Hepatocyte (in vitro differentiated cells): Measurements from ENCODE around the gene STRA6. TPM values are rescaled to one million over a fixed set of nuclear protein-coding genes. Genes with fewer than 3 reads are reported as not detected.
A peak's percentile ranks its signal among the peaks of the same experiment; 100 is the strongest.

ENCODE experiments used
- DNase-seq: peaks from one replicate; pipeline ENCODE4 v3.0.0-alpha.2; 2016; ENCODE audit warnings: low spot score
- H2AFZ ChIP-seq: fragments of 200-600 bp; sonication (generic); 2 replicates; pipeline ENCODE4 v1.6.0; 2016; ENCODE audit warnings: antibody characterized with exemption, mild to moderate bottlenecking
- H3K27ac ChIP-seq: fragments of 200-600 bp; sonication (generic); 2 replicates; pipeline ENCODE4 v1.5.1; 2016; ENCODE audit warnings: mild to moderate bottlenecking
- H3K27me3 ChIP-seq: fragments of 200-600 bp; sonication (generic); 2 replicates; pipeline ENCODE4 v1.6.1; 2016
- H3K36me3 ChIP-seq: fragments of 200-600 bp; sonication (generic); replicated peaks from 2 replicates; pipeline ENCODE4 v1.5.1; 2016; ENCODE audit warnings: low read depth; ENCODE audit not compliant: insufficient read depth
- H3K4me1 ChIP-seq: fragments of 200-600 bp; sonication (generic); 2 replicates; pipeline ENCODE4 v1.5.1; 2016; ENCODE audit warnings: mild to moderate bottlenecking, moderate library complexity; ENCODE audit not compliant: insufficient read depth
- H3K4me2 ChIP-seq: fragments of 200-600 bp; sonication (generic); 2 replicates; pipeline ENCODE4 v1.6.0; 2016
- H3K4me3 ChIP-seq: fragments of 200-600 bp; sonication (generic); 2 replicates; pipeline ENCODE4 v1.5.1; 2016; ENCODE audit warnings: mild to moderate bottlenecking
- H3K79me2 ChIP-seq: fragments of 200-600 bp; sonication (generic); 2 replicates; pipeline ENCODE4 v1.6.0; 2017; ENCODE audit warnings: mild to moderate bottlenecking
- H3K9me2 ChIP-seq: fragments of 200-600 bp; sonication (generic); replicated peaks from 2 replicates; pipeline ENCODE4 v1.6.0; 2017; ENCODE audit warnings: mild to moderate bottlenecking; ENCODE audit not compliant: insufficient read depth
- H3K9me3 ChIP-seq: fragments of 200-600 bp; sonication (generic); 2 replicates; pipeline ENCODE4 v1.5.1; 2016; ENCODE audit warnings: low read depth, mild to moderate bottlenecking
- H4K20me1 ChIP-seq: fragments of 200-600 bp; sonication (generic); 2 replicates; pipeline ENCODE4 v1.6.0; 2016; ENCODE audit warnings: mild to moderate bottlenecking; ENCODE audit not compliant: insufficient read depth, poor library complexity, severe bottlenecking
- EZH2 ChIP-seq: fragments of 200-600 bp; sonication (generic); IDR thresholded peaks from 2 replicates; pipeline ENCODE4 v1.6.1; 2016; ENCODE audit warnings: antibody characterized with exemption, mild to moderate bottlenecking, borderline replicate concordance
- EZH2phosphoT487 ChIP-seq: fragments of 200-600 bp; sonication (generic); IDR thresholded peaks from one replicate; pipeline ENCODE4 v1.6.1; 2018; ENCODE audit warnings: antibody characterized with exemption, mild to moderate bottlenecking, low read depth, moderate library complexity; ENCODE audit not compliant: unreplicated experiment, severe bottlenecking
- WGBS: methylation state at CpG from one replicate; pipeline ENCODE4 v1.1.6; 2016; ENCODE audit warnings: low lambda C conversion rate; ENCODE audit errors: missing lambda C conversion rate; 5-methylcytosine and 5-hydroxymethylcytosine counted together
- polyA plus RNA-seq: library from polyadenylated mRNA; unstranded; fragments of >200 nt; fragmentation: Nextera tagmentation; extraction: Ambion mirVana; gene quantifications from 2 replicates; pipeline ENCODE4 v1.2.1, GENCODE V29; 2016
- total RNA-seq: library from RNA; depleted of rRNA; stranded (reverse); fragments of >200 nt; gene quantifications from 2 replicates; pipeline ENCODE4 v1.2.3, GENCODE V29; 2014
- TF ChIP-seq, protein P1 (sequence below): fragments of 200-600 bp; sonication (generic); IDR thresholded peaks from 2 replicates; pipeline ENCODE4 v1.5.1; 2016; ENCODE audit warnings: antibody characterized with exemption, mild to moderate bottlenecking; ENCODE audit not compliant: poor library complexity

The STRA6 gene
- total and polyA plus RNA-seq, 2 experiments from 2014 or later: 31.5 to 37.1 TPM

DNA sequence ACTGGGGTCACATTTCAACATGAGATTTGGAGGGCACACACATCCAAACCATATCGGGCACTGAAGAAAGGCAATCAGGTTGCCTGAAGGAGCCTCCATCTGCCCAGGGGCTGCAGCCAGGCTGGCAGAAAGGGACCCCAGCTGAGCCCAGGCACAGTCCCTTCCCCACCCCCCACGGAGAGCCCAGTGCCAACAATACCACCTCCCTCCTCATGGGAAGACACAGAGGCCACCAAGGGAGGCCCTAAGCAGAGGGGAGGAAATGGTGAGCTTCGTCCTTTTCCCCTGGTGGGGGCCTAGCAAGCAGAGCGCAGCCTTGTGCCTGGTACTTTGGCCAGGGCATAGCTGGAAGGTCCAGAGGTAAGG, 3.0 kb upstream of the STRA6 start:
- Histone ChIP-seq H3K9me2 (no peaks in the 10 kb centered on the region), H3K27me3 (no peaks in the 10 kb centered on the region), H3K4me2 (no peak overlapping the region), H3K36me3 (no peaks in the 10 kb centered on the region), H3K4me1 (peaks cover 58% of the 10 kb centered on the region), H3K79me2 (peaks cover 8% of the 10 kb centered on the region), H4K20me1 (no peaks in the 10 kb centered on the region), H3K9me3 (no peaks in the 10 kb centered on the region), H2AFZ (no peak overlapping the region), H3K27ac (no peak overlapping the region), H3K4me3 (no peak overlapping the region)
- TF ChIP-seq EZH2 (no peak), EZH2phosphoT487 (no peak)
- TF ChIP-seq, protein P1, sequence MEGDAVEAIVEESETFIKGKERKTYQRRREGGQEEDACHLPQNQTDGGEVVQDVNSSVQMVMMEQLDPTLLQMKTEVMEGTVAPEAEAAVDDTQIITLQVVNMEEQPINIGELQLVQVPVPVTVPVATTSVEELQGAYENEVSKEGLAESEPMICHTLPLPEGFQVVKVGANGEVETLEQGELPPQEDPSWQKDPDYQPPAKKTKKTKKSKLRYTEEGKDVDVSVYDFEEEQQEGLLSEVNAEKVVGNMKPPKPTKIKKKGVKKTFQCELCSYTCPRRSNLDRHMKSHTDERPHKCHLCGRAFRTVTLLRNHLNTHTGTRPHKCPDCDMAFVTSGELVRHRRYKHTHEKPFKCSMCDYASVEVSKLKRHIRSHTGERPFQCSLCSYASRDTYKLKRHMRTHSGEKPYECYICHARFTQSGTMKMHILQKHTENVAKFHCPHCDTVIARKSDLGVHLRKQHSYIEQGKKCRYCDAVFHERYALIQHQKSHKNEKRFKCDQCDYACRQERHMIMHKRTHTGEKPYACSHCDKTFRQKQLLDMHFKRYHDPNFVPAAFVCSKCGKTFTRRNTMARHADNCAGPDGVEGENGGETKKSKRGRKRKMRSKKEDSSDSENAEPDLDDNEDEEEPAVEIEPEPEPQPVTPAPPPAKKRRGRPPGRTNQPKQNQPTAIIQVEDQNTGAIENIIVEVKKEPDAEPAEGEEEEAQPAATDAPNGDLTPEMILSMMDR: no peak
- whole genome bisulfite sequencing: 96% methylated on average over 4 of the region's 4 CpGs
- no peak for DNase-seq

DNA sequence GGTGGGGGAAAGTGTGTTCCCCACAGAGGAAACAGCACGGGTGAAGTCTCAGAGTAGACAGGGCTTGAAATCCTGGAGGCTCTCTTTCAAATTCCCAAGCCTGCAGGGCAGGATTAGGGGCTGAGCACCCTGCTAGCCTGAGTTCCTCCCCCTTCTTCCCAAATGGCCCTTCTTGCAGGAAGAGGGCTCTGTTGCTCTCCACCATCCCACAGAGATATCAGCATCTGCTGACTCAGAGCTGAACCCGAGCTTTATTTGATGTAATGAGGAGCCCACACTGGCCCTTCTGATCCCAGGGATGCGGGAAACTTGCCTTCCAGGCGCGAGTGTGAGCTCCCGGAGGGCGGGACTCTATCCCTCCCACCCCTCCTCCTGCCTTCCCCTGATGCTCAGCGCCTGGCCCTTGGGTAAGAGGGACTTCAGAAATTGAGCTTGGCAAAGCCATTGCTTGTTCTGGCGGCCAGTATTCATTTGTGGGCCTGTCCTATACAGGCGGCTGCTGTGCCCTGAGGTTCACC, 1.4 kb upstream of the STRA6 start:
- Histone ChIP-seq H3K4me1 (peaks cover 56% of the 10 kb centered on the region), H2AFZ (no peak overlapping the region), H3K36me3 (no peaks in the 10 kb centered on the region), H3K4me3 (no peak overlapping the region), H3K27me3 (no peaks in the 10 kb centered on the region), H3K27ac (peak overlapping the region; percentile 79), H4K20me1 (no peaks in the 10 kb centered on the region), H3K9me3 (no peaks in the 10 kb centered on the region), H3K9me2 (no peaks in the 10 kb centered on the region), H3K4me2 (peak overlapping the region; percentile 70), H3K79me2 (peaks cover 18% of the 10 kb centered on the region)
- TF ChIP-seq, protein P1: no peak
- TF ChIP-seq EZH2phosphoT487: no peak
- TF ChIP-seq EZH2: no peak
- WGBS: 30% methylated on average over 9 of the region's 10 CpGs
- DNase-seq: peak; percentile 64

DNA sequence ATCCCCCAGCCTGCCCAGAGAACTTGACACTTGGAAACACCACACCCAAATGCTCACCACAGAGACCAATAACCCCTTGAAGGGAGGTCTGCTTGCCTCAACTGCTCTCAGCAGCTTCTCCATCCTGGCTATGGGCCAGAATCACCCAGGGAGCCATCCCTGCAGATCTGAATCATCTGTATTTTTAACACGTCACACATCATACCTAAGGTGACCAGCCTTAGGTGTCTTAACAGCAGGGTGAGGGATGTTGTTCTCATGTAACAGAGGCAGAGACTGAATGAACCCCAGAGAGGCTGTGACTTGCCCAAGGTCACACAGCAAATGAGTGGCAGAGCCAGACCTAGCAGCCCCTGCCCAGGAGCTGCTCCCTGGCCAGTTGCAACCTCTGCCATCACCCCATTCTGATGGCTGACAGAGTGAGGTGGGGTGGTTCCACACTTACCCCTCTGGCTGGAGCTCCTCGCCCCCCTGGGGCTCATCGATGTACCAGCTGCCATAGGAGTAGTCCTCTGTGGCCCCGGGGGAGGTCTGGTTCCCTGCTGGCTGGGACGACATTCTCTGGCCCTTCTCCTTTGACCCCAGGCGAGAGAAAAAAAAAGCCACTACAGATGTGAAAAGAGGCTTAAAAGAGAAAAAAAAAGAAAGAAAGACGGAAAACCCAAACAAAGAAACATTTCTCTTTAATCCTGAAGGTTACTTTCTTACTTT, 722 bp downstream of the STRA6 start:
- peak overlapping the region; percentile 14 for H2AFZ ChIP-seq
- H3K9me2 ChIP-seq: no peaks in the 10 kb centered on the region
- H3K79me2 ChIP-seq: peaks cover 27% of the 10 kb centered on the region
- no peak for DNase-seq
- no peaks in the 10 kb centered on the region for H3K27me3 ChIP-seq
- H3K36me3 ChIP-seq: no peaks in the 10 kb centered on the region
- no peak overlapping the region for H3K4me3 ChIP-seq
- no peaks in the 10 kb centered on the region for H4K20me1 ChIP-seq
- H3K27ac ChIP-seq: peak overlapping the region; percentile 79
- TF ChIP-seq, protein P1: no peak
- TF ChIP-seq EZH2phosphoT487 (no peak), EZH2 (no peak)
- H3K4me2 ChIP-seq: peak overlapping the region; percentile 70
- no peaks in the 10 kb centered on the region for H3K9me3 ChIP-seq
- 36% methylated on average over 7 of the region's 7 CpGs for WGBS
- H3K4me1 ChIP-seq: peaks cover 48% of the 10 kb centered on the region
